D341Med (cell line): ENCODE data around the gene H6PD.

Experiments used
- DNase-seq: peaks from one replicate; pipeline ENCODE4 v3.0.0; 2012; ENCODE audit warnings: low spot score

H6PD gene

GRCh38 chr1:9257851-9258250 is 23.3 kb downstream of the H6PD start:
- DNase-seq: no peak

GRCh38 chr1:9258629-9259028 is 24.1 kb downstream of the H6PD start:
- DNase-seq: no peak

- DNase-seq: no peak
Observed at GRCh38 chr1:9260059-9260766, 25.6 kb downstream of the H6PD start.

- DNase-seq: no peak
Observed at GRCh38 chr1:9261496-9261895, 26.9 kb downstream of the H6PD start.

- DNase-seq: no peak
Observed at GRCh38 chr1:9262096-9262986, 27.8 kb downstream of the H6PD start.

GRCh38 chr1:9263276-9263855 is 28.8 kb downstream of the H6PD start:
- no peak for DNase-seq

GRCh38 chr1:9263984-9264872 is 29.7 kb downstream of the H6PD start:
- DNase-seq: no peak

- DNase-seq: no peak
Observed at GRCh38 chr1:9265037-9265436, 30.5 kb downstream of the H6PD start.

- no peak for DNase-seq
Observed at GRCh38 chr1:9265968-9266367, 31.4 kb downstream of the H6PD start.

- no peak for DNase-seq
Observed at GRCh38 chr1:9267352-9267686, 32.7 kb downstream of the H6PD start.

GRCh38 chr1:9267827-9268581 is 33.4 kb downstream of the H6PD start:
- no peak for DNase-seq

GRCh38 chr1:9269078-9269501 is 34.5 kb downstream of the H6PD start:
- DNase-seq: no peak

GRCh38 chr1:9269721-9270120 is 35.1 kb downstream of the H6PD start:
- DNase-seq: no peak

GRCh38 chr1:9270290-9270883 is 35.8 kb downstream of the H6PD start:
- DNase-seq: no peak

GRCh38 chr1:9271283-9271682 is 36.7 kb downstream of the H6PD start:
- DNase-seq: no peak

- no peak for DNase-seq
Observed at GRCh38 chr1:9271861-9272595, 37.5 kb downstream of the H6PD start.

GRCh38 chr1:9273177-9273576 is 38.6 kb downstream of the H6PD start:
- DNase-seq: no peak

GRCh38 chr1:9275161-9275560 is 40.6 kb downstream of the H6PD start:
- DNase-seq: no peak

- DNase-seq: no peak
Observed at GRCh38 chr1:9275567-9276034, 41.0 kb downstream of the H6PD start.

- no peak for DNase-seq
Observed at GRCh38 chr1:9278116-9278515, 43.5 kb downstream of the H6PD start.
